ENCODE results near the gene TTC23L.

TTC23L gene

GRCh38 chr5:34833090-34833489, 5.9 kb upstream of the TTC23L start:
- no peak for DNase-seq (ENCODE audit: low spot score)

DNA sequence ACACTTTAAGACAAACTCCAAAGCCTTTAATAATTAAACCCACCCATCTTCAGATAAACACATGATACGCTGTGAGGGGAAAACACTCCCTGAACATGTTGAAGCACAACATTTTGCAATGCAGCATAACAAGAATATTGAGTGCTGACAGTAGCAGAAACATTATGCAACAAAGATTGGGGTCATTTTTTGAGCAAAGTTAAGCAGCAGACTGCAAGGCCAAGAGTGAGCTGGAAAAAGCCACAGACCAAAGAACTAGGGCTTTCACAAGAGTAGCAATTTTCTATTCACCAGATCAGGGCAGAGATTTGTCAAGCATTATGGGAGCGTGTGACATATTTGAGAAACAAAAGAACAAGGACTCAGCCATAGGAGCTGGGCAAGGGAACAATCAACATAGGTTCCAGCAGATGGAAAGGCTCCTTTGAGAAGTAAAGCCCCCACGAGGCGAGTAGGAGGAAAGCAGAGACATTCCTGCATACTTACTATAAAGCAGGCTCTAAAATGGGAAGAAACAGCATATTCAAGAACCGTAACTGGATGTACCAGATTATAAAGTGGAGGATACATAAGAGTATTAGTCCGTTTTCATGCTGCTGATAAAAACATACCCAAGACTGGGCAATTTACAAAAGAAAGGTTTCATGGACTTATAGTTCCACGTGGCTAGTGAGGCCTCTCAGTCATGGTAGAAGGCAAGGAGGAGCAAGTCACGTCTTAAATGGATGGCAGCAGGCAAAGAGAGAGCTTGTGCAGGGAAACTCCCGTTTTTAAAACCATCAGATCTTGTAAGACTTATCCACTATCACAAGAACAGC, 4.8 kb upstream of the TTC23L start:
- DNase-seq (ENCODE audit: low spot score), result no peak

DNA sequence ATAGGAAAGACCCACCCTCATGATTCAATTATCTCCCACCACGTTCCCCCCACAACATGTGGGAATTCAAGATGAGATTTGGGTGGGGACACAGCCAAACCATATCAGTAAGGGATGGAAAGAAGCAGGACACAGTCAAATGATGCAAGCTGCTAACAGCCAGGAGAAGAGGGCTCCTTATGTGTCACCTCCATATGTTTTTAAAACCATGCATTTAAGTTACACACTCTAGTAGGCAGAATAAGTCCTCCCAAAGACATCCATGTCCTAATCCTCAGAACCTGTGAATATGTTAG, 4.2 kb upstream of the TTC23L start:
- DNase-seq (ENCODE audit: low spot score), result no peak

DNA sequence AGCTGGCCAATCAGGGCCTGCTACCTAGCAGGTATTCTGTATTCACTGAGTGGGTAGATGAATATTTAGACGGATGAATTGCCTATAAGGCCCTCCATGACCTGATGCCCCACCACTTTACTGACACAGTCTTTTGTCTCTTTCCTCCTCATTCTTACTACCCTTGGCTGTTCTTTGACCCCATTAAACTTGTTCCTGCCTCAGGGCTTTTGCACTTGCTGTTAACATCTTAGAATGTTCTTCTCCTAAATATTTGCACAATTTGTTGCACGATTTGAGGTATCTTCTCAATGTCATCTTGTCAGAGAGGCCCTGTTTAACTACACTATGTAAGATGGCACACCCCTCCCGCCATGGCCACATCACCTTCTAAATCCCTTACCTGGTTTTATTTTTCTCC, 3.3 kb upstream of the TTC23L start:
- DNase-seq (ENCODE audit: low spot score), result no peak

DNA sequence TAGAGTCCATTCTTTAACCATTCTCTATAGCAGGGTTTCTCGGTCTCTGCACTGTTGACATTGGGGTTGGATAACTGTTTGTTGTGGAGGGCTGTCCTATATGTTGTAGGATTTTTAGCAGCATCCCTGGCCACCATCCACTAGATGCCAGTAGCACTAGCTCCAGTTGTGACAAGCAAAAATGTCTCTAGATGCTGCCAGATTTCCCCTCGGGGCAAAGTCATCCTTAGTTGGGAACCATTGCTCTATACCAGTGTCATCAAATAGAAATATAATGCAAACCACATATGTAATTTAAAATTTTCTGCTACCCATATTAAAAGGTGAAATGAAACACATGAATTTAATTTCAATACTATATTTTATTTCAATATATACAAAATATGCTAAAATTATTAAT, 2.9 kb downstream of the TTC23L start:
- no peak for DNase-seq (ENCODE audit: low spot score)

DNA sequence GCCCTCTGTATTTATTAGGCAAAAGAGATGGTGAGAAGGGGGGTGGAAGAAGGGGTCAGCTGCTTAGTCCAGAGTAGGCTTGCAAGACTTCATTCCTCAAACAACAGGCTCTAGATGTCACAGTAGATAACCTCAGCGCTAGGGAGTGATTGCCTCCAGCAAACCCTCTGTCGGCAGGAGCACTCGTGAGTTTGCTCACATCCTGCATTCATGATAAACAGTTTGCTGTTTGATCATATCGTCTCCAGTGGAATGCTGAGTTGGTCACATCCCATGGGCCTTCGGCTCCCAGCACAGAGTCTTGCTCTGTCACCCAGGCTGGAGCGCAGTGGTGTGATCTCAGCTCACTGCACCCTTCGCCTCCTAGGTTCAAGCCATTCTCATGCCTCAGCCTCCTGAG, 3.6 kb downstream of the TTC23L start:
- DNase-seq (ENCODE audit: low spot score), result no peak

DNA sequence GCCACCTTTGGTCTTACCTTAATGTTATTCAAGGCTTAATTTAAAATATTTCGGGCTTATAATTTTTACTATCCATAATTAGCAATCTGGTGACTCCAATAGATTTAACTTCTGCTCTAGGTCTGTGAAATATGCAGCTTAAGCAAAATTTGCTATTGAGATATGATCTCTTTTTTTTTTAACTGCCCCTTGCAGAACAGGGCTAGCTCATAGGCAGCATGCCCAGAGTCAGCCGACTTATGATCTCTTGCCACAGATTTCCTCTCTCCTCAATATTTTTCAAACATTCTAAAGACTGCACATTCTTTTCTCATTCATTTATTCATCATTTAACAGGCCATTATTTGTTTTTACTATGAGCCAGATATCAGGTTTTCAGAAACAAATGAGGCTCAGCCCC, 4.5 kb downstream of the TTC23L start:
- no peak for DNase-seq (ENCODE audit: low spot score)

- DNase-seq (ENCODE audit: low spot score), result no peak
Observed at GRCh38 chr5:34844106-34844505, 5.1 kb downstream of the TTC23L start.

DNA sequence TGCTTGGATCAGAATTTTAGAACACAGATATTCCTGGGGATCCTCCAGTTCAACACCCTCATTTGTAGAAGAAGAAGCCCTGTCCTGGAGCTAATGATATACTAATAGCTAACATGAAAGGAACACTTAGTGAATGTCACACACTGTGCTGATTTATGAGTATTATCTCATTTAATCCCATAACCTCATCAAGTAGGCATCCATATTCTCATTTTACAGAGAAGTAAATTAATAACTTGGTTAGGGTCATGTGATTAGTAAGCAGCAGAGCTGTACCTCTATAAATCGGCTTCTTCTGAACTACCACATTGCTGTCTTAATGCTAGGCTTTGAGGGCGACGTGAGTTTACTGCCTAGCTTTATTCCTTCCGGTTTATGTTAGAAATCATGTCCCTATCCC, 6.0 kb downstream of the TTC23L start:
- DNase-seq (ENCODE audit: low spot score), result no peak

DNA sequence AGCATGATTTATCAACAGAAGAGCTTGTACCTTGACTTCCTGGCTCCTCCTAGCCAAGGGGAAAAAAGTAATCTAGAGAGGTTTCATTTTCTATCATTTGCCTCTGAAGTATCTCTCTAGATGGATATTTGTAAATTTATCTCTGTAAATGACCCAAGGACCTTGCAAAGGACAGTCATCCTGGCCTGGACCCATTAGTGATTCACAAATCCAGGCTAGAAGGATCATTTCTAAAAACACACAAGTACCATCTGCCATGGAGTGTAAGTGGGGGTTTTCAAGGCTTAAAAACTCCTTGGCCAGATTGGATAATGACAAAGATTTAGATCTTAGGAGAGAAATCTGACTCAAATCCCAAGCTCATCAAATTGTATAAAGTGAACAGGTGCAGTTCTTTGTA, 8.1 kb downstream of the TTC23L start:
- DNase-seq (ENCODE audit: low spot score), result no peak

DNA sequence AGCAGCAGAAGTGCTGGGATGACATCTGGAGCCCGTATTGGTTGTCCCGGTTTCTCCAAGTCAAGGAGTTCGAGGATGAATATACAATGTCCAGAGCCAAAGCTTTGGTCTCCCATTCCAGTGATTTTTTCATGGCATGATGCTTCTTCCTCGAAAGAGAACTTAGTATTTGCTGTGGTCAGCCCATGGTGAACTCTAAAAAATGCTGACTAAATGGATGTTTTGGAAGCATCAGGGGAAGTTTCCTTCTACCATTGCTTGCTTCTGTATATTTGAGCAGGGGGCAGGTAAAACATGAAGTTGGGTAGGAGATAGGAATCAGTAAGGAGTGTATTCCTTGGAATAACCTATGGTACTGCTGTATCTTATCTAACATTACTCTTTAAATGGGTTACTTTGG, 8.6 kb downstream of the TTC23L start:
- no peak for DNase-seq (ENCODE audit: low spot score)

DNA sequence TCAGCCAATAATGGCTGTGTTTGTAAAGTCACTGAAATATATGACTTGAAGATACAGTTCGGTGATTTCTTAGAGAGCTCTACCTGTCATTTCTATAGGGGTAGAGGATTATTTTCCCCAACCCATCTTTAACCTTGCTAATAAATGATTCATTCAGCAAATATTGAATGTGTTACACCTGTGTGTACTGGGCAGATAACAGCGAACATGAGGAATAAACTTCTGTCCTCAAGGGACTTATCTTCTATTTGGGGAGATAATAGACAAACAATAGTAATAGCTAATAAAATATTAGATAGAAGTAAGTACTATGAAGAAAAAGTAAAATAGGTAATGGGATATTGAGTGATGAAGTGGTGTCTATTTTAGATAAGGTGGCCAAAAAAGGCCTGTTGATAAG, 9.3 kb downstream of the TTC23L start:
- DNase-seq (ENCODE audit: low spot score), result no peak

DNA sequence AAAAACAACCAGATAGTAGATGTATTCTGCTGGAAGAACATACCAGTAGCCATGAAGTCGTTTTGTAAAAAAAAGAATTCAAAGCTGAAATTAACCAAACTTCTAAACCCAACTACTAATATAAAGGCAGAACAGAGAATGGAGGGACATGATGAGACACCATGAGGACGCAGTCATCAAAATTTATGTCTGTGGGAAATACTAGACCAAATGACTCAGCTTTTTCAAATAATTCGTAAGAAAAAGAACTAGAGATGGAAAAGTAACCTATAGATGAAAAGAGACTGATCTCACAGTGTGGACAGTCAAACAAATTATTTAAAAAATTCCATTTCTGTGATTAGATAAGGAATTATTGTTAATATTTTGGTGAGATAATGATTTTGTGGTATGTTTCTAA, 10.3 kb downstream of the TTC23L start:
- DNase-seq (ENCODE audit: low spot score), result no peak

- DNase-seq (ENCODE audit: low spot score), result no peak
Observed at GRCh38 chr5:34854459-34855174, 15.7 kb downstream of the TTC23L start.

GRCh38 chr5:34857161-34857560, 18.2 kb downstream of the TTC23L start:
- no peak for DNase-seq (ENCODE audit: low spot score)

DNA sequence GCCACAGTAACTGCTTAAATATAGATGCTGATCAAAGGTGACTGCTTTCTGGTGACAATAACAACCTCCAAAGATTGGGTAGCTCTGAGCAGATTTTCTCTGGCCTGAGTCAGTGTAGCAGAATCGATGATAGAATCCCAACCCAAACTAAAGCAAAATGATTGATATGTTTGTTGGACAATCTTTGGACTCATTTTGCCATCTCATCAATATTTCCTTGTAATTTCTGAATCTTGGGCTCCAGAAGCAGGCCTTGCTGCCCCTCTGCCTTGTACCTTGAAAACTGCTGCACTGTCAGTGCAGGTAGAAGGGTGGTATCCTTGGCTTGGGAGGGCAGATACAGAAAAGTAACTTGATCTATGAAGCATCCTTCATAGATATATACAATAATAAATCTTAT, 18.9 kb downstream of the TTC23L start:
- no peak for DNase-seq (ENCODE audit: low spot score)

DNA sequence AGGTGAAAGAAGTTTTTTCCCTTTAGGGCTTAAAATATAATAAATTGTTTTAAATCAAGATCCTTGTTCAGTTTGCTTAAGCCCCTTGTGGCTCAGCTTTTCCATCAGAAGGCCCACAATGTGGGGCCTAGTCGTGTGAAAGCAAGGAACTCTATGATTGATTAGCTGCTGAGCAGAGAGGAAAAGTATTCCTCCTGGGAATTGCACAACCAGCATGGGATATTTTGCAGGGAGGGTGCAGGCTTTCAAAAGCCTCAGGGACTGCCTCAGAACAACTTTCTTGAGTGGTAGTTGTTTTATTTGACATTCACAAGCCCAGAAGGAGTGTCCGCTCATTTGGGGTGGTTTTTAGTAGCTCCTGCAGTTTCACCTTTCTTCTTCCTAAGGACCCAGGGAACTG, 19.8 kb downstream of the TTC23L start:
- no peak for DNase-seq (ENCODE audit: low spot score)

- no peak for DNase-seq (ENCODE audit: low spot score)
Observed at GRCh38 chr5:34859253-34859652, 20.3 kb downstream of the TTC23L start.

DNA sequence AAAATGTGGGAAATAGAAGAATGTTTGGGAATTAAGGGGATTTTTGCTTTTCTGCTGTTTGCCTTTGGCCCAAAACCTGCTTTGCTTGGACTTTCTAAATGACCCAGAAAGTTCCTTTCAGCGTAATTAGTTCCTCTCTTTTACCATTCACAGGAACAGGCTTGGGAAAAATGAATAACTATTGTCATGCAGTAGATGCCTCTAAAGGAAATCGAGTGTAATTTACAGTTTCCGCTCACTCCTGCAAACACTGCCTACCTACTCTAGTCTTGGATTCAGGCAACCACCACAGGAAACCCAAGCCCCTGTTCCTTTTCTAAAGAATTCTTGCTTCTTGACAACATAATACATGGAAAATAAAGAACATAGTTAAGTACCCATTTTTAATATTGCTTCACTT, 25.0 kb downstream of the TTC23L start:
- no peak for DNase-seq (ENCODE audit: low spot score)

DNA sequence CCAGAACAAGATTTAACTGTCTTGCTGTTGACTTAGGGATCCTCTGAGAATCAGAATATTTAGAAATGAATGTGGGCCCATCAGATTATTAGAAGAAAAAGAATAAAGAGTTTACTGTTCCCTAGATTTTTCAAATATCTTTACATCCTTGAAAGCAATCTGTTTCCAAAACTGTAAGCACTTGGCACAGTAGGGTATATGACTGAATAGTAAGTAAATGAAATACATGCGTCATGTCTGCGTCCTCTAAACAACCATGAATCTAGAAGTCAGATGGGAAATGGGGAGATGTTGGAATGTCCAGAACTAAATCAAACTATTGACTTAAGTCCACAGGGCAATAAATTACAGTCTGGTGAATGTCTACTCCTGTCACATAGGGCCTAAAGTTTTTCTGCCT, 26.1 kb downstream of the TTC23L start:
- DNase-seq (ENCODE audit: low spot score), result no peak

GRCh38 chr5:34866989-34867471, 28.1 kb downstream of the TTC23L start:
- no peak for DNase-seq (ENCODE audit: low spot score)

DNA sequence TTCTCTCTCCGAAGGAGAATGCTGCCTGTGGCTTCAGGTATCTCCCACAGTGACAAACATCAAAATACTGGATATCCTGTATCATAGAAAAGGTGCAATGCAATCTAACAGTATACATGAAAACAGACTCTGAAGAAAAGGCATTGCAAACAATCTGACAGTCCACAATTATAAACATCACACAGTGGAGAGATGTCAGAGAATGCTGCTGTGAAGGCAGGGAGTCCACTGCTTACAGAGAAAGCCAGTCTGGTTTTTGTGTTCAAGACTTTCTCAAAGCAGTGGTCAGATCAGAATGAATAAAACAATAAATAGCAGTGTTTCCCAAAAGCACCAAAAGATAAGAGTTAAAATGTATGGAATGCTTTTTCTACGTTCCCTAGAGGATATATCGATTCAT, 28.7 kb downstream of the TTC23L start:
- DNase-seq (ENCODE audit: low spot score), result no peak

DNA sequence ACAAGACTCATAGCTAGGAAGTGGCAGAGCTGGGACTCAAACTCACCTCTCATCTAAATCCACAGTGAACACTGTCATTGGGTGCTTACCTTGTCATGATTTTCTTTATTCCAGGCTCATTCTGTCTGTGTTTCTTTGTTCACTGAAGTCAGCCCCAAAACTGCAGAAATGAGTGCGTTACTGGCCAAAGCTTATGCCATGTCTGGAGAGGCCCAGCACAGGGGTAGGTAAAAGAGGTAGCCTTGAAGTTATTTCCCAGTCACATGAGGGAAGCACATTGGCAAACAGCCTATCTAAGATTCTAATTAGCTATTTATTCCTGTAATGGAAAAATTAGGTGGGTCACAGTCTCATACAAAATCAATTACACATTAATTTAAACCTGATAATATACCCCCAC, 29.8 kb downstream of the TTC23L start:
- DNase-seq (ENCODE audit: low spot score), result no peak

GRCh38 chr5:34869256-34869655, 30.3 kb downstream of the TTC23L start:
- no peak for DNase-seq (ENCODE audit: low spot score)
